GM21528 (cell line): ENCODE measurements around the gene FGD5.

Source experiments
- ATAC-seq: cut with Tn5 transposase; IDR thresholded peaks from one replicate; pipeline ENCODE4 v1.9.1; 2021; ENCODE audit warnings: mild to moderate bottlenecking, moderate library complexity; ENCODE audit not compliant: unreplicated experiment, low FRiP score

FGD5 gene

GRCh38 chr3:14845180-14845579, 26.4 kb downstream of the FGD5 start:
- ATAC-seq: no peak

GRCh38 chr3:14845826-14846225, 27.1 kb downstream of the FGD5 start:
- ATAC-seq: no peak

- ATAC-seq: no peak
Measured at GRCh38 chr3:14846226-14846880, 27.6 kb downstream of the FGD5 start.

DNA sequence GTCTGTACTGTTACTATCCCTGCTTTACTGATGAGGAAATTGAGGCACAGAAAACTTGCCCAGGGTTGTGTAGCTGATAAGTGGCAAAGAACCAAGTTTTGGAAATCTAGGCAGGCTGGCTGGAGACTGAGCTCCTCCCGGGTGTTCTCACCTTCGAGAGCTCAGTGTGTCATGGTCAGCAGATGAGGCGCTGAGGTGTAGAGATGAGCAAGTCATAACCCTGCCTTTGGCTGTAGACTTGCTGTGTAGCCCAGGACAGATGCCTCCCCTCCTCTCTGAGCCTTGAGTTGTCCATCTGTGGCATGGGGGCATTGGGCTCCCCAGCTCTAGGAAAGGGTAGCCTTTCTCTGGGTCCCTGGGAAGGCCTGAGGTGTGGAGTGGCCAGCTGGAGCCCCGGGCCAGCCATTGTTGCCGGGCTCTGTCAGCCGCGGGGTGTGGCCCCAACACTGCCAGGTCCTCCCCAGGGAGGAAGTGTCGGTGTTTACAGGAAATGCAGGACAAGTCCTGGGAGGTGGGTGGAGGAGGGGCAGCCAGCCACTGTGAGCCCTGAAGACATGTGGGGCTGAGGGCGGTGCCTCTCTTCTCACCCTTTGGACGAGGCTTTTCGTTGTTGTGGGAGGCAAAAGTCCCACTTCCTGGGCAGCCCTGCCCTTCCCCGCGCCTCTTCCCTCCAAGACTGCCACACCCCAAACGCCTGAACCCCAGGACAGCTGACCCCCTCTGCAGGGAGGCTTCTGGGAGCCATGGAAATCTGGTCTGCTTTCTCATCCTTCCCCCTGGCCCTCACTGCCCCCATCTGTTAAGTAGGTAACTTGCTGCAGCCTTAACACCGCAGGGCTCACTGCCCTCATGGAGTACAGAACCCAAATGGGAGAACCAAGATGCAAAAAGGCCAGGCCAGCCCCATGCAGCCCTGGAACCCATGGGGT, 29.1 kb downstream of the FGD5 start:
- no peak for ATAC-seq

DNA sequence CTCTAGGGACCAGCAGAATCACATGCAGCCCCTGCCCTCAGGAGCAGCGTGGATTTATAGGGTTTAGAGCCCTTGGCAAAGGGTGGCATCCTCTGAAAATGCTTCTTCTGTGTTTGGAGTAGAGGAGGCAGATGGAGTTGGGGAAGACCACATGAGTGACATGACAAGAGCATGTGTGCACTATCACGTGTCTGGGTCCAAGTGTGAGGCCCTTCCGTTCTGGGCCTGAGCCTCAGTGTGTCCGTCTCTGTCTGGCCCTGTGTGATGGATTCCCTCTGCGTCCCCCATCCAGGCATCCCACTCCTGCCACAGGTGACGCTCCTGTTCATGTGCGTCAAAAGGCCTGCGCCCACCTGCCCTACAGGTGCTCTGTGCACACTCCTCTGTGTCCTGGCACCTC, 30.1 kb downstream of the FGD5 start:
- no peak for ATAC-seq

- no peak for ATAC-seq
Measured at GRCh38 chr3:14849638-14850230, 31.0 kb downstream of the FGD5 start.

DNA sequence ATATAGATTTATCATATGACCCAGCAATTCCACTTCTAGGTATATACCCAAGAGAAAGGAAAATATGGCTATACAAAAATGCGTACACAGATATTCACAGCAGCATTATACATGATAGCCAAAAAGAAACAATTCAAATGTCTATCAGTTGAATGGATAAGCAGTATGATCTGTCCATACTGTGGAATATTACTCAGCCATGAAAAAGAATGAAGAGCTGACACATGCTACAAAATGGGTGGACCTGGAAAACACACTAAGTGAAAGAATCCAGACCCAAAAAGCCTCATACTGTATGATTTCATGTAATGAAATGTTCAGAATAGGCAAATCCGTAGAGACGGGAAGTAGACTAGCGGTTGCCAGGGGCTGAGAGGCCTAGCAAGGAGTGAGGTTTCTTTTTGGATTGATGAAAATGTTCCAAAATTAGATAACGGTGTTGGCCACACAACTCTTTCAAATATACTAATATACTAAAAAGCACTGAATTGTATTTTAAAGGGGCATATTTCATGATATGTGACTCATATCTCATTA, 33.4 kb downstream of the FGD5 start:
- ATAC-seq: no peak

- no peak for ATAC-seq
Measured at GRCh38 chr3:14852717-14853116, 34.0 kb downstream of the FGD5 start.

DNA sequence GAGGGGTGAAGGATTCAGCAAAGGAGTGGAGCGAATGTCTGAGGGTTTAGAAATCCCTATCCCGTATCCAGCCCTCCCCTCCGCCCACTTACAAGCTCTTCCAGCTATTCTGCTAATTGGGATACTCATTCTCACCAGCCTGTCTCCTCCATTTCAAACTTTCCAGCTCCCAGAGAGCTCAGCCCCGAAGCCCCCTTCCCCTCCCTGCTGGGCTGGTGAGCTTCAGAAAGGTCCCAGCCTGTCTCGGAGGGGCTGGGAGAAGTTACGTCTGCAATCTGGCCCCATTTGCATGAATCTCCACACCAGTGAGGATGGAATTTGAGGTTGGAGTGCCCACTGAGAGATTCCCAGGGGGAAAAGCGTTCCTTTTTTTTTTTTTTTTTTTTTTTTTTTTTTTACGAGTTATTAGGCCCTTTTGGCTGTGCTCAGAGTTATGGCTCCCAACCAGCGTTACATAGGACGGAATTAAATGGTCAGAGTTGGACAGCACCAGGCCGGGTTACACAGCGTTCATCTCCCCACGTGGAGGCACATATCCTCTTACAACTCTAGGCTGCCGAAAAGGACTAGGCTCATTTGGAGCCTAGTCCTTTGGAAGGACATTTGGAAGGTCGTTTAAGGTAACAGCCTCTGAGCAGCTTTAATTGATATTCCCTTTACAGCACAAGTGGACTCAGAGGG, 34.6 kb downstream of the FGD5 start:
- no peak for ATAC-seq

DNA sequence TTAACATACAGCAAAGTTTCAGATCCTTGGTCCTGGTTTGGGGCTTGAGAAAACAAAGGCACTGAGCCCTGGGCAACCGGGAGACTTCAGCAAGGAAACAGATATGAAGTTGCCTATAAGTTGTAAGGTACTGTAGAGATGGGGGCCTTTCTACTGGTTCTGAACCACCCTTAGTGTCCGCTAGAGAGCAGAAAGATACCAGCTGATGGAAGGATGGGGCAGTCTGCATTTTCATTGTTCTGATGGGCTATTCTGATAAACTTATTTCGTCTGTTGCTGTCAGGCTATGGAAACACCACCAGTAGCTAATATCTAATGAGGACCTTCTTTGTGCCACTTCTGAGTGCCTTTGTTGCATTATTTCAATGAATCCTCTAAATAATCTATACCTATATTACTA, 38.7 kb downstream of the FGD5 start:
- no peak for ATAC-seq

DNA sequence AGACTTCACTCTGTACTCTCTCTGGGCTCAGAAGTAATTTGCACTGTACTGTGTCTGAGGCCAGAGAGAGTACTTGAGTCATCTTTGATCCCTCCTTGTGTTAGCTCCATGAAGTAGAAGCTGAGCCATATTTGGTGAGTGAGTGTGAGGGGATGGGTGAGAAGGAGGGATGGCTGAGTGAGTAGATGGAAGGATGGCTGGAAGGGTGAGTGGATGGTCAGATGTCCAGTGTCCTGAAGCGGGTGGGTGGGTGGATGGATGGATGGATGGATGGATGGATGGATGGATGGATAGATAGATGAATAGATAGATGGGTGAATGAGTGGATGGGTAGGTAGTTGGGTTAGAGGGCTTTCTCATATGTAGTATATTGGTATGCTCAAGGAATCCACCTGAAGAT, 39.3 kb downstream of the FGD5 start:
- ATAC-seq: no peak

DNA sequence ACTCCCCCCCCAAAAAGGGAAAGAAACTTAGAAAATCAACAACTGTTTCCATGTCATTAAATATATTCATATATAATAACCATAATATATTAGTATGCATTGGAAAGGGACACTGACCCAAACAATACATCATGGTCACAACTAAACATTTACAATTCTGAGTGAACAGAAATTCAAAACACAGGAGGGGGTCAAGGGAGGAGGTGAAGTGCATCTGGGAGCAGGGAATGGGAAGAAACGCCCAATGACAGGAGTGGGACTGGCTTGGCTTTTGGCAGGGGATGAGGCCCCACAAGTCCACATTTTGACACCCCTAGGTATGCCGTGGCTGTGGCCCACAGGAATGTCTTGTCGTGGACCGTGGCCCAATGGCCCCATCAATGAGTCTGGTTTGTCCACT, 41.1 kb downstream of the FGD5 start:
- ATAC-seq: no peak

- no peak for ATAC-seq
Measured at GRCh38 chr3:14861031-14861430, 42.3 kb downstream of the FGD5 start.

DNA sequence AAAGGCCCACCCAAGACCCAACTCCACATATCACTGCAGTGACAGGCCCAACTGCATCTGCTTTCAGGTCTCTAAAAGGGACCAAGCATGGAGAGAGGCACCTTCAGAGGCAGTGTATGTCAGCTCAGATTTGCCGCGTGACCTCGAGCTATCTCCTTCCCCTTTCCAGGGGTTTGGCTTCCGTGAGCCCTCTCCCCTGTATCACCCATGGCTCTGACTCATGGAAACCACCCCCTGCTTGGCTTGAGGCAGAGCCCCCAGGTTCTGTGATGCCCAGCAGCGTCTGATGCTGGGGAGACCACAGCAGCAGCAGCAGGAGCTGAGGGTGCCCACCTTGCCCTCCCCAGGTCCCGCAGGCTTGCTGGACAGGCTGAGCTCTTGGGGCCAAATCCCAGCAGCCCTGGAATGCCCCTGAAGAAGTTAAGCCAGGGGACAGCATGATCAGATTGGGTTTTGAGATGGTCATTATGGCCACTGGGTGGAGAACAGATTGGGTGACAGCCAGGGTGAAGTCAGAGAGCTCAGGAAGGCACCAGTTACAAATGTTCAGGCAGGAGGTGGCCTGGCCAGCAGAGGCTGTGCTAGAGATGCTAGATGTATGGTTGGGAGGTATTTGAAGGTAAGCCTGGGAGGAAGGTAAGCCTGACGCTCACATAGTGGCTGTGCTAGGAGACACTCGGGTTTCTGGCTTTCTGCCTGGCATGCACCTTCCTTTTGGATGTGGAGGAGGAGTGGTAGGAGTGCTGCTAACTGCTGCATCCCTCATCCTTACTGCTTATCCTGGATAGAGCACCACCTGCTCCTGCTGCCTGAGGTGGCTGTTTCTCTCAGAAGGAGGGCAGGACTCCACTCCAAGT, 42.9 kb downstream of the FGD5 start:
- no peak for ATAC-seq

- ATAC-seq: no peak
Measured at GRCh38 chr3:14862303-14862660, 43.5 kb downstream of the FGD5 start.

DNA sequence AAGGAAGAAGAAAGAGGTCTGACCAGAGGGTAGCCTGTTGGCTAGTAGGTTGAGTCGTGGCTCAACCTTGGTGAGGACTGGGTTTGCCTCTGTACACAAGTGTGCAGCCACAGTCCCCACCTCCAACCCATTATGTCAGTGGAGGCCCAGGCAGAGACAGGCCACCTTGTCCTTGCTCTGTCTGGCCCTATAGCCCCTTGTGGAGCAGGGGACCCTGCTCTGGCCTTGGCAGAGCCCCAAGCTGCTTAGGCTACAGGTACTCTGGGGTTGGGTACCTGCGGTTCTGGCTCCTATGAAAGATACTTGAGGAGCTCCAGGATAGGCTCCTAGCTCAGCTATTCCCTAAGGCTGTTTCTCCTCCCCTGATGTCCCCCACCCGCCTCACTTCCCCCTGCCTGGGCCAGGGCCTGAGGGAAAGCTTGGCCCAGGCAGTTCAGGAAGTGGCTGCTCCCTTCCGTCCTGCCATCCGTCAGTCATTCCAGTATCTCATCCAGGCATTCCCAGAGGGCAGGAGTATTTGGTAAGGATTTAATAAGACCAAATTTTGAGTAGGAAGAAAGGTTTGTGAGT, 44.0 kb downstream of the FGD5 start:
- ATAC-seq: no peak

DNA sequence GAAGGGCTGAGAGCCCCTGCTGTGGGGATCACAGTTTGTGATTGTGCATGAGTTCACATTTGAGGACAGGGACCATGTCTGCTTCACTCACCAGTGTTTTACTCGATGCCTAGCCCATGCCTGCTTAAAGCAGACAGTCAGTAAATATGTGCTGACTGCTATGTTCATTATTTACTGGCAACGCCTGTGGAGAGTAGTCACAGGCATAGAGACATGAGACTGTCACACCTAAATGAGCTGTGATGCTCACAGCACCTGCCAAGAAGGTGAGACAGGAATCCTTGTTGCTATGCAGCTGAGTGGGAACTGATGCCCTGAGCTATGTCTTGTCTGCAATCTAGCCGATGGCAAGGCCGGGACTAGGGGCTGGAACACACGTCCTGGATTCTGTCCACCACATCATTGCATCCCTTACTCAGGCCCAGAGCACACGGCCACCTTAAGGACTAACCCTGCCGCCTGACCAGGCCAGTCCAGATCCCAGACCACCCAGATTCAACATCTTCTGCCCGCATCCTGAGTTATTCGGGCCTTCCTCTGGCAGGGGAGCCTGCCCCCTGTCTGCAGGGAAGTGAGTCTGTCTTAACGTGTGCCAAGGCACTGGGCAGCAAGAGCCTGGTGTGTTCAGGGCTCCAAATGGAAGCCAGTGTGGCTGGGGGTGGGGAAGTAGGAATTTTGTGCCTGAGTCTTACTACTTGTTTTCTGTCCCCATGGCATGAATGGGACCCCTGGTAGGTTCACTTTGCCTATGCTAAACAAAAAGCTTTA, 44.8 kb downstream of the FGD5 start:
- no peak for ATAC-seq

DNA sequence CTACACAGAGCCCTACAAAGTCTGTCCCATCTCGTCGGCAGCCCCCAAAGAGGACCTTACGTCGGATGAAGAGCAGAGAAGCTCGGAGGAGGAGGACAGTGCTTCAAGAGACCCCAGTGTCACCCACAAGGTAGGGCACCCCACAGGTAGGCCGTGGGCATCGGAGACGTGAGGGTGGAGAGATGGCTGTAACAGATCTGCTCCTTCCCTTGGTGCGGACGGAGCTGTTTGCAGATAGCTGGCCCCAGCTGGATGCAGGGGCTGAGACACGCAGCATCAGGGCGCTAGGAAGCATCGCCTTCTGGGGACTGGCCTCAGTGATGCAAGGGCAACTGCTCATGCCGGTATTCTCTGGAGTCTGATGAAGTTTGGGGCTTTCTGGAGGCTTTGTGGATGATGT, 45.4 kb downstream of the FGD5 start:
- no peak for ATAC-seq

GRCh38 chr3:14866627-14867026, 47.9 kb downstream of the FGD5 start:
- no peak for ATAC-seq
